Testis (tissue), 3 donors: ENCODE measurements around the gene SKI. TPM values are rescaled to one million over a fixed set of nuclear protein-coding genes. Genes with fewer than 3 reads are reported as not detected.
"Not testable (repeated sequence)": the region's sequence is repeated elsewhere in the genome, so short reads cannot be mapped to it uniquely, and the experiment has no call there.

Experiments
- DNase-seq: peaks from one replicate; pipeline ENCODE4 v3.0.0-alpha.2; 2019
- H3K27ac ChIP-seq, 2 donors: fragments of 200-600 bp; sonication (generic); one replicate each; pipeline ENCODE4 v1.5.1; 2019
- H3K27me3 ChIP-seq: fragments of 200-600 bp; sonication (generic); one replicate; pipeline ENCODE4 v1.5.1; 2019
- H3K36me3 ChIP-seq: fragments of 200-600 bp; sonication (generic); one replicate; pipeline ENCODE4 v1.5.1; 2017; ENCODE audit warnings: low read depth; ENCODE audit errors: missing control alignments
- H3K4me1 ChIP-seq: fragments of 200-600 bp; sonication (generic); one replicate; pipeline ENCODE4 v1.5.1; 2019
- H3K4me3 ChIP-seq, 2 donors: fragments of 200-600 bp; sonication (generic); one replicate each; pipeline ENCODE4 v1.5.1; 2017 to 2019
- H3K9me3 ChIP-seq: fragments of 200-600 bp; sonication (generic); one replicate; pipeline ENCODE4 v1.5.1; 2017
- CTCF ChIP-seq, 3 experiments: fragments of 450-650 bp in 2 of 3; fragments of 200-600 bp in 1 of 3; sonication (generic) in 1 of 3; IDR thresholded peaks; one replicate each; pipeline ENCODE4 v1.5.1; 2016 to 2019; ENCODE audit warnings: antibody characterized with exemption in 3 of 3, mild to moderate bottlenecking in 2 of 3, moderate library complexity in 1 of 3
- POLR2A ChIP-seq: fragments of 450-650 bp; IDR thresholded peaks from one replicate; pipeline ENCODE4 v1.6.1; 2017; ENCODE audit warnings: antibody characterized with exemption, mild to moderate bottlenecking, moderate library complexity
- WGBS, 2 donors: methylation state at CpG; one replicate each; pipeline ENCODE4 v1.1.5; 2018; 5-methylcytosine and 5-hydroxymethylcytosine counted together
- intact Hi-C: fragments of 100-400 bp; cut with DNase I; formaldehyde crosslinking; loops from one replicate; pipeline ENCODE4 v1.15.1; 2023; ENCODE audit warnings: low total_unique reads
- polyA plus RNA-seq: library from polyadenylated mRNA; stranded (reverse); fragments of 350-450 nt; fragmentation: Illumina TruSeq; extraction: RNeasy Lipid Tissue Mini Kit (QIAGEN cat#74804); gene quantifications from one replicate; pipeline ENCODE4 v1.2.3, GENCODE V29; 2014; ENCODE audit warnings: low read depth, low replicate concordance; ENCODE audit not compliant: insufficient read depth
- total RNA-seq, 2 donors: library from RNA; depleted of rRNA; stranded (reverse); fragments of >200 nt; gene quantifications; one replicate each; pipeline ENCODE4 v1.2.3, GENCODE V29; 2016

The SKI gene
- total and polyA plus RNA-seq, 3 donors from 2014 or later, result 40.2 to 87.1 (median 85.7) TPM

- no peak for DNase-seq
- intact Hi-C loops, result no loop called here
- Histone ChIP-seq H3K27me3 (no peaks in the 10 kb centered on the region), H3K27ac (no peak overlapping the region), H3K36me3 (no peaks in the 10 kb centered on the region), H3K4me1 (peaks cover 8% of the 10 kb centered on the region), H3K9me3 (no peaks in the 10 kb centered on the region), H3K4me3 (no peak overlapping the region)
- WGBS, 2 donors, result 88 to 97% methylated on average over 4 of the region's 4 CpGs
- no peak for TF ChIP-seq POLR2A
- TF ChIP-seq CTCF (IDR thresholded peaks at IDR 0.05), result no peak
These were observed 32.8 kb downstream of the SKI start for GRCh38 chr1:2260917-2261316.

DNA sequence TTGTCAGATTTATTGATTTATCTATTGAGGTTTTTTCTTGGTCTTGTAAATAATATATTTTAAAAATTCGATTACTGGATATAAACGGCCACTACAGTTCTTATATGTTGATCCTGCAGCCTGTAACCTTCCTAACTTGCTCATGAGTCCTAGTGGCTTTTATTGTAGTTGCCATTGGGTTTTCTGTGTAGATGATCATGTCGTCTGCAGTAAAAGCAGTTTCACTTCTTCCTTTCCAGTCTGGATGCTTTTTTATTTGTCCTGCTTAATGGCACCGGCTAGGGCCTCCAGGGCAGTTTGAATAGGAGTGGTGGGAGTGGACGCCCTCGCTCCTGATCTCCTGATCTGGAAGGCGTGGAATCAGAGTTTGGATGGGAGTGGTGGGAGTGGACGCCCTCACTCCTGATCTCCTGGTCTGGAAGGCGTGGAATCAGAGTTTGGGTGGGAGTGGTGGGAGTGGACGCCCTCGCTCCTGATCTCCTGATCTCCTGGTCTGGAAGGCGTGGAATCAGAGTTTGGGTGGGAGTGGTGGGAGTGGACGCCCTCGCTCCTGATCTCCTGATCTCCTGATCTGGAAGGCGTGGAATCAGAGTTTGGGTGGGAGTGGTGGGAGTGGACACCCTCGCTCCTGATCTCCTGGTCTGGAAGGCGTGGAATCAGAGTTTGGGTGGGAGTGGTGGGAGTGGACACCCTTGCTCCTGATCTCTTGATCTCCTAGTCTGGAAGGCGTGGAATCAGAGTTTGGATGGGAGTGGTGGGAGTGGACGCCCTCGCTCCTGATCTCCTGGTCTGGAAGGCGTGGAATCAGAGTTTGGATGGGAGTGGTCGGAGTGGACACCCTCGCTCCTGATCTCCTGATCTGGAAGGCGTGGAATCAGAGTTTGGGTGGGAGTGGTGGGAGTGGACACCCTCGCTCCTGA, 33.6 kb downstream of the SKI start:
- H3K27me3 ChIP-seq, H3K9me3 ChIP-seq, H3K4me1 ChIP-seq, H3K36me3 ChIP-seq, DNase-seq, H3K4me3 ChIP-seq, intact Hi-C loops, H3K27ac ChIP-seq: not testable (repeated sequence)
- 86 to 88% methylated on average over 25 of the region's 25 CpGs for WGBS, 2 donors

DNA sequence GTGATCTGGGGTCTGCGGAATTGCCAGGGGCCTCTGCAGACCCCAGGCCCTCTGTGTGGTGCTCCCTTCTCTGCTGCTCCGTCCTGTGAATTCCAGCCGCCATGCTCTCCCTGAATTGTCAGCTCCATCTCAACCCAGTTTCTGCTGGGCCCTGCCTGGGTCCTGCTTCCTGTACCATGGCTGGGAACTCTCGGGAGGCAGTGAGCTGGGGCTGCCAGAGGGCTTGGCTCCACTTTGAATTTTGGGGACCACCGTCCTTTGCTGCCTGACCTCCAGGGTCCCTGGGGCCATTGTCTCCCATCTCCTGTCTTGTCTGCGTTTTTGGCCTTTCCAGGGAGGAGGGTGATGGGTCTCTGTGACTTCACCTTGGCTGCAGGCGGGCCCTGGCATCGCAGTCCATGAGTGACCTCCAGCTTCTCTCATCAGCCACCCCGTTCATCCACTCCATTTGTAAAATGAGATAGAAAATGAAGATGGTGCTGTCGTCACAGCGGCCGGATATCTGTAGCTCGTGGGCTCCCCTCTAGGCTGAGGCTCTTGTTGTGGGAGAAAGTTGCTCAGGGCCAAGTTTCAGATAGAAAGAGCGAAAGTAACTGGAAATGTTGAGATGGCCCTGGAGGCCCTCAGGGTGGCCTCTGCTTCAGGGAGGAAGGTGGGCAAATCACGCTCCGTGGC, 38.3 kb downstream of the SKI start:
- Histone ChIP-seq H3K36me3 (no peaks in the 10 kb centered on the region), H3K9me3 (no peaks in the 10 kb centered on the region), H3K27ac (no peak overlapping the region), H3K4me3 (no peak overlapping the region), H3K27me3 (no peaks in the 10 kb centered on the region), H3K4me1 (peaks cover 24% of the 10 kb centered on the region)
- intact Hi-C loops, result no loop called here
- TF ChIP-seq CTCF (IDR thresholded peaks at IDR 0.05), result no peak
- no peak for TF ChIP-seq POLR2A
- DNase-seq, result no peak
- 78 to 83% methylated on average over 15 to 16 of the region's 16 CpGs for WGBS, 2 donors

- 72 to 73% methylated on average over 23 to 30 of the region's 30 CpGs for WGBS, 2 donors
- Histone ChIP-seq H3K36me3 (no peaks in the 10 kb centered on the region), H3K9me3 (no peaks in the 10 kb centered on the region), H3K27me3 (no peaks in the 10 kb centered on the region), H3K27ac (no peak overlapping the region), H3K4me3 (no peak overlapping the region), H3K4me1 (peaks cover 28% of the 10 kb centered on the region)
- no peak for TF ChIP-seq CTCF (IDR thresholded peaks at IDR 0.05)
- TF ChIP-seq POLR2A, result no peak
- intact Hi-C loops, result no loop called here
- DNase-seq, result no peak
These were observed 39.1 kb downstream of the SKI start for GRCh38 chr1:2267051-2267830.

DNA sequence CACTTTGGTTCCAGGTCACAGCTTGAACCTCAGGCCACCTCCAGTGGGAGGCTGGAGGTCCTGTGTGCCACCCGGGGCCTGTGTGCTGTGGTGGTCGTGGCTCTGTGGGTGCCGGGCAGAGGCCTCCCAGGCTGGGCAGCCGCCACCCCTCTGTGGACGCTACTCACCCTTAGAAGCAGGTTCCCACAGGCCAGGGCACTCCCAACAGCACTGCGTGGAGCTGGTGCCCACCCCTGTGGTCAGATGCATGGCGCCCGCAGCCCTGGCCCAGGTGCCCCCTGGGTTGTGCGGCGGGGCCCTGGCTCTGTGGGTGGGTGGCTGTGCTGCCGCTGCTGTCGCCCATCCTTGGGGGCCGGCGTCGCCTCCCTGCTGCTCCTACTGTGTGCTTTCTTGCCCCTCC, 39.7 kb downstream of the SKI start:
- no peaks in the 10 kb centered on the region for H3K9me3 ChIP-seq
- no peaks in the 10 kb centered on the region for H3K27me3 ChIP-seq
- no peaks in the 10 kb centered on the region for H3K36me3 ChIP-seq
- DNase-seq, result no peak
- WGBS, 2 donors, result 93% methylated on average over 13 of the region's 15 CpGs; no CpG with 5 or more reads in 1 of the 2 donors
- H3K4me3 ChIP-seq, result no peak overlapping the region
- peaks cover 34% of the 10 kb centered on the region for H3K4me1 ChIP-seq
- TF ChIP-seq POLR2A, result no peak
- TF ChIP-seq CTCF (IDR thresholded peaks at IDR 0.05), result no peak
- intact Hi-C loops, result no loop called here
- H3K27ac ChIP-seq, result no peak overlapping the region
